HG03469 (cell line): ENCODE measurements around the gene CTCF.

Experiments used
- ATAC-seq: cut with Tn5 transposase; IDR thresholded peaks from one replicate; pipeline ENCODE4 v1.9.1; 2021; ENCODE audit warnings: mild to moderate bottlenecking, moderate library complexity, moderate number of reproducible peaks; ENCODE audit not compliant: unreplicated experiment

The CTCF gene

DNA sequence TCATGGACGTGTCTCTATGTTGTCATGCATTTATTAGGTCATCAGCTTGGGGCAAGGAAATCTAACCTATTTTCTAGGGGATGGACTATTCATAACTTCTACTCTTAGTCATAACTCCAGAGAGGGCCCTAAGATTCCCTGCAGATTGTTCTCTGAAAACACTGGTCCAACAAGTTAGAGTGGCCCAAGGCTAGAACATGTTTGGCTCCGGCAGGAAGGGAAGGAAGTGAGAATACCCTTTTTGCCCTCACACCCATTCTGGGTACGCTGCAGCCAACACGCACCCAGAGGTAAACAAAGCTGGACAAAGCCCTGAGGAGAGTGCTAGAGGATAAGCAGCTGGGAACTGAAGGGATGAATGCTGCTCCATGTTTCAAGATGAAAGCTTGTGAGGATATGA lies 114.2 kb downstream of the CTCF start:
- ATAC-seq, result no peak

DNA sequence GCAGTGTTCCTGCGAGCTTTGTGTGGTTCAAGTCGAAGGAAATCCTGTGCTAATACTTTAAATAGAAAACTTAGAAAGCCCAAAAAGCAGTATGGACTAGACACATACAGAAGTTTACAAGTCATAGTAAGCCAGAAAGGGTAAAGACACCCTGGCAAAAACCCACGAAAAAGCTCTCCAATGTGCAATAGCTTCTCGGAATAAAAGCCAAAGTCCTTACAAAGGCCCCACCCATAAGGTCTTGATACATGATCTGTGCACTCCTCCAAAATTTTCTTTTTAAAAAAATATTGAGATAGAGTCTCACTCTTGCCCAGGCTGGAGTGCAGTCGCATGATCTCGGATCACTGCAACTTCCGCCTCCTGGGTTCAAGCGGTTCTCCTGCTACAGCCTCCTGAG lies 114.6 kb downstream of the CTCF start:
- no peak for ATAC-seq

DNA sequence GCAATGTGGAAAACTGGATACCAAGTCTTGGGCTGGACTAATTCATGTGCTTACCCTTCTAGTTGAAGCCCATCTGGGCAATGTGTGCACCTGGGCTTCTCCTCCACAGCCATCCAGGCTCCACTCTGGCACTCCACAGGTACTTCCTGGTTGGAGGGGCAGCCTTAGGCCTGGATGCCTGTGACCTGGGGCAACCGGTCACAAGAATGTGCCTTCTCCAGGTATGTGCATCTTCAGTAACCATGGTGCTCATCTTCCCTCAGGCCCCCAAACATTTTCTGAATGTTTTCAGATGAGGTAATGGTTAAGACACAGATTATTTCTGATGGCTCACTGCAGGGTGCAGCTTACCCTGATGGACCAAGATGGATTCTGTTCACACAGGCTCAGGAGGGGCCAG lies 115.4 kb downstream of the CTCF start:
- ATAC-seq, result no peak

DNA sequence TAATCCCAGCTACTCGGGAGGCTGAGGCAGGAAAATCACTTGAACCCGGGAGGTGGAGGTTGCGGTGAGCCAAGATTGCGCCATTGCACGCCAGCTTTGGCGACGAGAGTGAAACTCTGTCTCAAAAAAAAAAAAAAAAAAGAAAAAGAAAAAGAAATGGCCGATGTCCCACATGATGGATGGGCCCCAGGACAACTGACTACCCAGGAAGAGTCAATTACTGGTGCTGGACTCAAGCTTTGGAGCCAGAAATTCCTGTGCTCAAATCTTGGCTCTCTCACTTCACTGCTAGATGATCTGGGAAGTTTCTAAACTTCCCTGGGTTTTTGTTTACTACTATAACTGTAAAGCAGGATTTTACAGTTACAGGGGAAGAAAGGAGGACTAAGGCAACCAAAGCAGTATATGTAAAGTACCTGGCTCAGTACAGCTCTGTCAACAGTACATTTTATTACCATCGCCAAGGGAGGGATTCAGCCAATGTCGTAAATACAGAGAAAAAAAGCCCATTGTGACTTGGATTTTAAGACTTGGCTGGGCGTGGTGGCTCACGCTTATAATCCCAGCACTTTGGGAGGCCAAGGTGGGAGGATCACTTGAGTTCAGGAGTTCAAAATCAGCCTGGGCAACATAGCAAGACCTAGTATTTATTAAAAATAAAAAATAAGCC lies 116.2 kb downstream of the CTCF start:
- ATAC-seq, result no peak

DNA sequence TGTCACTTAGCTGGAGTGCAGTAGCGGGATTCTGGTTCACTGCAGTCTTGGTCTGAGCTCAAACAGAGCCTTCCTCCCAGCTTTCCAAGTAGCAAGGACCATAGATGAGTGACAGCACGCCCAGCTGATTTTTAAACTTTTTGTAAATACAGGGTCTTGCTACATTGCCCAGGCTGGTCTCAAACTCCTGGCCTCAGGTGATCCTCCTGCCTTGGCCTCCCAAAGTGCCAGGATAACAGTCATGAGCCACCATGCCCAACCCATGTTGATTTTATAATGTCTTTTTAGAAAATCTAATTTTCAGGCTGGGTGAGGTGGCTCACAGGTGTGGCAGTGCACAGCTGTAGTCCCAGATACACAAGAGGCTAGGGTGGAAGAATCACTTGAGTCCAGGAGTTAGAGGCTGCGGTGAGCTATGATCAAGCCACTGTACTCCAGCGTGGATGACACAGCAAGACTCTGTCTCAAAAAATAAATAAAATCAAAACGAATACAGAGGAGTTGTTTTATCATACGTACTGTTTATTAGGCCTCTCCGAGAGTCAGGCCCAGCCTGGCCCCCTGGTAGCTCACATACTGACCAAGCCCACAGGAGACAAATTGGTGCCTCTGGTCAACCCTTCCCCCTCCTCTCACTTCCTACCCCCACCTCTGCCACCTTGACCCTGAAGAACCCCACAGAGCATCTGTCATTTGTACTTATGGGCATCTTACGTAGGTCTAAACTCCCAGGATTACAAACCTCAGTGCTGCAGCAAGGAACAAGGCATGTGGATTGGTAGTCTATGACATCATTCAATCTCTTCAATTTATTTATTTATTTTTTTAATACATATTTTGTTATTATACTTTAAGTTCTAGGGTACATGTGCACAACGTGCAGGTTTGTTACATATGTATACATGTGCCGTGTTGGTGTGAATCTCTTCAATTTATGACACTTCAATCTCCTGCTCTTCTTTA lies 117.9 kb downstream of the CTCF start:
- no peak for ATAC-seq

DNA sequence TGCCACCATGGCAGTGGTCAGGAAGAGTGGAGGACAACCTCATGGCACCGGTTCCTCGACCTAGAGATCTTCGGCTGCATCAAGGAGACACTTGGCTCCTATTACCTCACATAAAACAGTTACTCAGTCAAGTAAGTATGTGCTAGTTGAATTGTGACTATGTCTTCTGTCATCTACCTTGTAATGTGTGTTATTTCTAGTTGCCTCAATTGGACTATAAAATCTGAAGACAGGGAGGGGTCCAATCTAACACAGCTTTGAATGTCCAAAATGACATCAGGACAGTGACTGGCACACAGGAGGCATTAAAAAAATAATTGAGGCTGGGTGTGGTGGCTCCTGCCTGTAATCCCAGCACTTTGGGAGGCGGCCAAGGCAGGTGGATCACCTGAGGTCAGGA lies 121.4 kb downstream of the CTCF start:
- ATAC-seq, result no peak

DNA sequence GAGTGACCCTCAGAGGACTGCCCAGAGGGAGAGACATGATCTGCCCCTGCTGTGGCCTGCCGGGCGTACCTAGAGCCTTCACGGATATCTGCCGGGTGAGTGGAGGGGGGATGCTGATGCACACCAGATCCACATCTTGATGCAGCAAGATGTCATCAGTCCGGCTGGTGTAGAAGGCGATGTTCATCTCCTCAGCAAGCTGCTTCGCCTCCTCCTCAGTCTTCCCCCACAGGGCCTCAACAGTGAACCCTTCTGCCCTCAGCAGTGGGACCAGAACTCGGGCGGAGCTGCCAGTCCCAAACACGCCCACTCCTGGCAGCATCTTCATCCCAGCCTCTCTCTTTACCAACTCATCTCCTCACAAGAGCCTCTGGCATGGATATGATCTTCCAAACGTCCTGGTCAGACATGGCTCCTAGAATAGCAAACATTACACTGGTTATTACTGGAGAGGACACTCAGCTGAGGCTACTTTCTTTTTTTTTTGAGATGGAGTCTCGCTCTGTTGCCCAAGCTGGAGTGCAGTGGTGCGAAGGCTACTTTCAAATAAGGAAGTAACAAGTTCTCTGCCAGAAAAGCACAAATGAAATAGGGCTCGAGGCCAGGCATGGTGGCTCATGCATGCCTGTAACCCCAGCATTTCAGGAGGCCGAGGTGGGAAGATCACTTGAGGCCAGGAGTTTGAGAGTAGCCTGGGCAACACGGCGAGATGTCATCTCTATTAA lies 123.2 kb downstream of the CTCF start:
- no peak for ATAC-seq
